GM12878 (cell line): ENCODE results near the gene ZNF302. TPM values are rescaled to one million over a fixed set of nuclear protein-coding genes. Genes with fewer than 3 reads are reported as not detected.

ENCODE experiments used
- ATAC-seq: fragments of 200-7000 bp; cut with Tn5 transposase; 3 replicates; pipeline ENCODE4 v1.9.1; 2020; ENCODE audit warnings: mild to moderate bottlenecking, moderate library complexity
- Bru-seq: library from RNA; stranded (reverse); fragments of 400-500 nt; gene quantifications from one replicate; lab custom pipeline; 2021; lab: Mats Ljungman, UMichigan
- BruChase-seq, 2 experiments: library from RNA; stranded (reverse); fragments of 400-500 nt; gene quantifications; one replicate each; lab custom pipeline; 2021; lab: Mats Ljungman, UMichigan
- BruUV-seq: library from RNA; stranded (reverse); fragments of 400-500 nt; replicated peaks from 2 replicates; lab custom pipeline; 2021; lab: Mats Ljungman, UMichigan
- CTCF ChIA-PET: fragments of 300-600 bp; sonication (Branson Sonifier 250); formaldehyde crosslinking; extraction: SDS; loops from one replicate; lab custom pipeline; 2021; ENCODE audit warnings: inconsistent platforms; lab: Yijun Ruan, JAX
- POLR2A ChIA-PET: fragments of 350-600 bp; formaldehyde crosslinking; extraction: SDS; loops from one replicate; lab custom pipeline; 2021; ENCODE audit warnings: inconsistent platforms; lab: Charles Lee
- RAD21 ChIA-PET: fragments of 300-600 bp; sonication (Branson Sonifier 250); formaldehyde crosslinking; loops from one replicate; lab custom pipeline; 2023; ENCODE audit warnings: antibody characterized with exemption; ENCODE audit not compliant: unreplicated experiment; lab: Charles Lee
- SMC1A ChIA-PET: fragments of 300-600 bp; sonication (Branson Sonifier 250); formaldehyde crosslinking; loops from one replicate; lab custom pipeline; 2023; ENCODE audit not compliant: unreplicated experiment, uncharacterized antibody; lab: Charles Lee
- DNase-seq: peaks from one replicate; pipeline ENCODE4 v3.0.0-alpha.2; 2011; ENCODE audit warnings: low read depth, low spot score
- FAIRE-seq: peaks from 3 replicates; lab custom pipeline; 2011; peaks lifted over from hg19 to GRCh38; lab: Jason Lieb, UNC
- H2AFZ ChIP-seq: 2 replicates; pipeline ENCODE4 v1.6.0; 2011; ENCODE audit warnings: low read depth, low read length, control low read depth; ENCODE audit not compliant: control insufficient read depth
- H3K27ac ChIP-seq: 2 replicates; pipeline ENCODE4 v1.5.1; 2011; ENCODE audit warnings: control low read depth; ENCODE audit not compliant: control insufficient read depth, insufficient read depth
- H3K27me3 ChIP-seq, 2 experiments: replicated peaks in 1 of 2; 2 replicates each; pipeline versions ENCODE4 v1.6.0 to v1.6.1; 2011; ENCODE audit warnings: low read length in 1 of 2; ENCODE audit not compliant: control insufficient read depth in 2 of 2, insufficient read depth in 2 of 2
- H3K36me3 ChIP-seq, 2 experiments: 2 replicates each; pipeline ENCODE4 v1.5.1; 2011; ENCODE audit warnings: low read length in 1 of 2; ENCODE audit not compliant: control insufficient read depth in 2 of 2, insufficient read depth in 2 of 2
- H3K4me1 ChIP-seq: 2 replicates; pipeline ENCODE4 v1.6.1; 2011; ENCODE audit warnings: mild to moderate bottlenecking, low read length, moderate library complexity, mixed read lengths; ENCODE audit not compliant: control insufficient read depth, insufficient read depth
- H3K4me2 ChIP-seq: 2 replicates; pipeline ENCODE4 v1.6.0; 2011; ENCODE audit warnings: control low read depth; ENCODE audit not compliant: control insufficient read depth, insufficient read depth
- H3K4me3 ChIP-seq: fragments of 200-600 bp; sonication (generic); 2 replicates; pipeline ENCODE4 v1.5.1; 2016
- H3K79me2 ChIP-seq: 2 replicates; pipeline ENCODE4 v1.6.0; 2011; ENCODE audit warnings: low read length; ENCODE audit not compliant: control insufficient read depth, insufficient read depth
- H3K9ac ChIP-seq: 2 replicates; pipeline ENCODE4 v1.8.0; 2011; ENCODE audit warnings: low read length, control low read depth, mixed read lengths; ENCODE audit not compliant: control insufficient read depth, insufficient read depth
- H3K9me3 ChIP-seq: replicated peaks from 3 replicates; pipeline ENCODE4 v1.5.1; 2011; ENCODE audit warnings: mild to moderate bottlenecking, low read length; ENCODE audit not compliant: control insufficient read depth, insufficient read depth
- H4K20me1 ChIP-seq: 2 replicates; pipeline ENCODE4 v1.6.0; 2011; ENCODE audit not compliant: control insufficient read depth, insufficient read depth
- ASH2L ChIP-seq: fragments of 300-600, 200-600 bp; sonication (generic); IDR thresholded peaks from 2 replicates; pipeline ENCODE4 v1.6.1; 2017; ENCODE audit warnings: low read depth, mild to moderate bottlenecking, borderline replicate concordance
- BHLHE40 ChIP-seq, 2 experiments: fragments of 450-650 bp in 1 of 2; IDR thresholded peaks; 2 replicates each; pipeline ENCODE4 v1.6.1; 2011 to 2017; ENCODE audit warnings: low read depth in 2 of 2, borderline replicate concordance in 1 of 2, improper control_type of control experiment in 1 of 2, low read length in 1 of 2, mild to moderate bottlenecking in 1 of 2
- CBFB ChIP-seq: IDR thresholded peaks from 2 replicates; pipeline ENCODE4 v1.6.1; 2016; ENCODE audit warnings: antibody characterized with exemption, low read depth
- CEBPB ChIP-seq, 2 experiments: fragments of 150-350 bp in 1 of 2; IDR thresholded peaks; 2 replicates each; pipeline ENCODE4 v1.6.1; 2012 to 2014; ENCODE audit warnings: low read depth in 2 of 2, low read length in 2 of 2, borderline replicate concordance in 1 of 2, inconsistent platforms in 1 of 2
- CHD1 ChIP-seq: IDR thresholded peaks from 2 replicates; pipeline ENCODE4 v1.6.1; 2012; ENCODE audit warnings: low read depth, low read length, improper control_type of control experiment
- CREM ChIP-seq: IDR thresholded peaks from 2 replicates; pipeline ENCODE4 v1.6.1; 2014; ENCODE audit warnings: antibody characterized with exemption, low read depth
- EP300 ChIP-seq, 2 experiments: fragments of 150-350 bp in 1 of 2; IDR thresholded peaks; 2 replicates each; pipeline ENCODE4 v1.6.1; 2011 to 2012; ENCODE audit warnings: low read depth in 2 of 2, low read length in 2 of 2, borderline replicate concordance in 1 of 2, improper control_type of control experiment in 1 of 2, inconsistent platforms in 1 of 2; ENCODE audit not compliant: control insufficient read depth in 1 of 2
- ESRRA ChIP-seq: IDR thresholded peaks from 2 replicates; pipeline ENCODE4 v1.6.1; 2012; ENCODE audit warnings: mild to moderate bottlenecking, low read length, improper control_type of control experiment
- FOXK2 ChIP-seq: fragments of 450-650 bp; IDR thresholded peaks from 2 replicates; pipeline ENCODE4 v1.6.1; 2017; ENCODE audit warnings: mild to moderate bottlenecking, moderate library complexity
- IKZF1 ChIP-seq: fragments of 450-650 bp; conservative IDR thresholded peaks from 2 replicates; pipeline ENCODE4 v1.6.1; 2017; ENCODE audit warnings: antibody characterized with exemption, mild to moderate bottlenecking
- KLF5 ChIP-seq: fragments of 450-650 bp; IDR thresholded peaks from 2 replicates; pipeline ENCODE4 v1.6.1; 2014; ENCODE audit warnings: mild to moderate bottlenecking; ENCODE audit not compliant: partially characterized antibody
- NRF1 ChIP-seq: conservative IDR thresholded peaks from 2 replicates; pipeline ENCODE4 v1.6.1; 2011; ENCODE audit warnings: mild to moderate bottlenecking, low read depth, low read length, improper control_type of control experiment
- POLR2AphosphoS2 ChIP-seq: IDR thresholded peaks from 2 replicates; pipeline ENCODE4 v1.6.1; 2011; ENCODE audit warnings: low read depth, mild to moderate bottlenecking, low read length, improper control_type of control experiment, moderate library complexity
- SMARCA5 ChIP-seq: fragments of 450-650 bp; IDR thresholded peaks from 2 replicates; pipeline ENCODE4 v1.6.1; 2017; ENCODE audit warnings: mild to moderate bottlenecking
- ZNF207 ChIP-seq: fragments of 450-650 bp; IDR thresholded peaks from 2 replicates; pipeline ENCODE4 v1.6.1; 2014; ENCODE audit warnings: antibody characterized with exemption, mild to moderate bottlenecking, borderline replicate concordance
- ZNF24 ChIP-seq: fragments of 450-650 bp; IDR thresholded peaks from 2 replicates; pipeline ENCODE4 v1.6.1; 2017; ENCODE audit warnings: antibody characterized with exemption, mild to moderate bottlenecking
- WGBS: methylation state at CpG from one replicate; pipeline ENCODE4 v1.1.6; 2016; ENCODE audit warnings: low lambda C conversion rate; ENCODE audit not compliant: insufficient replicate concordance, insufficient coverage; ENCODE audit errors: missing lambda C conversion rate; 5-methylcytosine and 5-hydroxymethylcytosine counted together
- in situ Hi-C: fragments of 300-500 bp; cut with MboI; formaldehyde crosslinking; loops from 9 replicates; pipeline ENCODE4 v1.14.3; 2018; ENCODE audit warnings: mixed read lengths
- intact Hi-C: fragments of 100-400 bp; cut with micrococcal nuclease; formaldehyde crosslinking; loops from one replicate; pipeline ENCODE4 v1.14.2; 2022; ENCODE audit not compliant: unreplicated experiment
- long read RNA-seq, 2 experiments: library from polyadenylated mRNA; unstranded; transcript quantifications; one replicate each; pipeline ENCODE4 v2.0.0, GENCODE V29; 2019 to 2020
- polyA minus RNA-seq, 3 experiments: library from RNA; depleted of rRNA, polyadenylated mRNA; stranded (reverse); fragments of >200 nt; gene quantifications; 2 replicates each; pipeline ENCODE4 v1.2.3, GENCODE V29; 2011
- polyA plus RNA-seq, 11 experiments: library from polyadenylated mRNA; depleted of rRNA in 4 of 11; unstranded in 6 of 11; stranded (reverse) in 5 of 11; fragments of >200 nt; fragmentation: Nextera tagmentation in 4 of 11; fragmentation: Illumina TruSeq in 1 of 11; extraction: Ambion mirVana in 4 of 11; extraction: Trizol in 1 of 11; gene quantifications; 1 replicate in 1 of 11; 2 replicates in 10 of 11; pipeline versions ENCODE4 v1.2.1 to v1.2.3, GENCODE V29; 2011 to 2016; ENCODE audit warnings: inconsistent platforms in 2 of 11, missing spikeins in 2 of 11, low read depth in 1 of 11
- total RNA-seq, 4 experiments: library from RNA; depleted of rRNA in 3 of 4; stranded (reverse); fragments of >200 nt in 3 of 4; fragmentation: Illumina TruSeq in 1 of 4; extraction: Trizol in 1 of 4; gene quantifications; 2 replicates each; pipeline versions ENCODE4 v1.2.1 to v1.2.3, GENCODE V29; 2013 to 2021
- TF ChIP-seq, protein P1 (sequence below): fragments of 450-650 bp; conservative IDR thresholded peaks from 2 replicates; pipeline ENCODE4 v1.6.1; 2017; ENCODE audit warnings: mild to moderate bottlenecking, moderate library complexity

The ZNF302 gene
- total RNA-seq (2013; cell fraction: nucleolus; rRNA removed) = 103 and 110 TPM in 2 replicates
- total RNA-seq (2014; rRNA removed) (17.8 and 18.0 TPM in 2 replicates), total RNA-seq (2014; rRNA removed; fragmentation: Illumina TruSeq; extraction: Trizol) (21.9 TPM in 2 replicates), total RNA-seq (2021) (16.0 and 17.1 TPM in 2 replicates), polyA plus RNA-seq (2011; rRNA removed) (35.4 and 56.1 TPM in 2 replicates), polyA plus RNA-seq (2014; fragmentation: Illumina TruSeq; extraction: Trizol) (21.2 and 27.4 TPM in 2 replicates), polyA plus RNA-seq (2014; fragmentation: Nextera tagmentation; extraction: Ambion mirVana) (1 to 10 TPM; 8.4 to 8.6 TPM), polyA plus RNA-seq (2014; rRNA removed) (15.8 and 18.2 TPM in 2 replicates), polyA plus RNA-seq (2016; fragmentation: Nextera tagmentation; extraction: Ambion mirVana) (10 to 100 TPM; 22.8 to 23.7 TPM), polyA minus RNA-seq (2011; rRNA and poly(A)+ RNA removed) (22.4 and 27.7 TPM in 2 replicates), Bru-seq, nascent RNA (percentile 92 among the genes with signal in this experiment), BruChase-seq, experiment 1, labeled RNA remaining after a 6-hour chase (percentile 69 among the genes with signal in this experiment), BruChase-seq, experiment 2, labeled RNA remaining after a 2-hour chase (percentile 83 among the genes with signal in this experiment)
- 7.1 TPM for polyA plus RNA-seq (2011; ENCODE audit: low read depth)
- polyA plus RNA-seq (2011; cell fraction: cytosol; rRNA removed) = 10.5 and 13.5 TPM in 2 replicates
- polyA plus RNA-seq (2011; cell fraction: nucleus; rRNA removed) = 84.6 and 111 TPM in 2 replicates
- polyA plus RNA-seq (2012) = 12.1 and 15.2 TPM in 2 replicates
- polyA minus RNA-seq (2011; cell fraction: cytosol; rRNA and poly(A)+ RNA removed) = 4.8 and 5.7 TPM in 2 replicates
- 45.2 and 53.6 TPM in 2 replicates for polyA minus RNA-seq (2011; cell fraction: nucleus; rRNA and poly(A)+ RNA removed)
- long read RNA-seq, experiment 1, partial matches to known transcripts = 1 of 7 reads
- long read RNA-seq, experiment 1, other reads (novel, unspliced or antisense) = 4 of 7 reads
- long read RNA-seq, experiment 2, transcript ZNF302-203 (5 exons, 2,600 nt) = minor isoform, 18 of 102 reads
- long read RNA-seq, experiment 2, transcript ZNF302-206 (5 exons, 2,849 nt) = minor isoform, 6 of 102 reads
- long read RNA-seq, experiment 2, transcript ZNF302-201 (5 exons, 2,590 nt) = major isoform, 27 of 102 reads
- long read RNA-seq, experiment 2, partial matches to known transcripts = 14 of 102 reads
- long read RNA-seq, experiment 2, other reads (novel, unspliced or antisense) = 31 of 102 reads

- peak within 1 kb of the TSS; percentile 95 for H3K27ac ChIP-seq
- DNase-seq (peak; percentile 85), FAIRE-seq (peak; percentile 80), ATAC-seq (peak; percentile 94)
- no peaks in the 10 kb centered on the region for H4K20me1 ChIP-seq
- H2AFZ ChIP-seq = peak within 1 kb of the TSS; percentile 94
- peak within 1 kb of the TSS; percentile 94 for H3K9ac ChIP-seq
- H3K4me2 ChIP-seq = peak within 1 kb of the TSS; percentile 94
- H3K79me2 ChIP-seq = peaks cover 4% of the 10 kb centered on the region
- POLR2A ChIA-PET = interaction anchor here (0.7 kb wide), 1 partner anchor 36 kb away, joined by 7 read pairs; no protein-coding TSS in a partner anchor
- peaks cover 10% of the 10 kb centered on the region for H3K4me1 ChIP-seq
- H3K4me3 ChIP-seq = peak within 1 kb of the TSS; percentile 67
- in situ Hi-C loops (no loop called here), intact Hi-C loops (loop anchor here (1.0 to 5.0 kb wide), 2 partner anchors 56 to 505 kb away; partner anchors contain the start of gene LSM14A)
- peaks cover 0 to 13% of the 10 kb centered on the region in 2 experiments; a peak in 3 of 4 replicates for H3K36me3 ChIP-seq
- BruUV-seq = no TSS peak
- peaks cover 27% of the 10 kb centered on the region for H3K9me3 ChIP-seq
- H3K27me3 ChIP-seq = no peaks in the 10 kb centered on the region
- SMC1A ChIA-PET = no interaction called here
- RAD21 ChIA-PET = interaction anchor here (1.2 kb wide), 1 partner anchor 463 kb away, joined by 3 read pairs; no protein-coding TSS in a partner anchor
- CTCF ChIA-PET = interaction anchor here (1.0 to 3.2 kb wide), 5 partner anchors 14 to 56 kb away, joined by 3 to 12 read pairs (median 6); no protein-coding TSS in a partner anchor
- WGBS = under 1% methylated on average over 74 of the region's 74 CpGs
- no peak for TF ChIP-seq FOXK2
- no peak; a peak in 1 of 4 replicates for TF ChIP-seq EP300 (IDR thresholded peaks at IDR 0.05; ENCODE audit: borderline replicate concordance in 1 of 2, control insufficient read depth in 1 of 2, low read depth in 2 of 2, low read length in 2 of 2)
- TF ChIP-seq CREM = peak; percentile 67
- TF ChIP-seq IKZF1 = peak; percentile 98
- peak; percentile 20 for TF ChIP-seq KLF5
- TF ChIP-seq, protein P1, sequence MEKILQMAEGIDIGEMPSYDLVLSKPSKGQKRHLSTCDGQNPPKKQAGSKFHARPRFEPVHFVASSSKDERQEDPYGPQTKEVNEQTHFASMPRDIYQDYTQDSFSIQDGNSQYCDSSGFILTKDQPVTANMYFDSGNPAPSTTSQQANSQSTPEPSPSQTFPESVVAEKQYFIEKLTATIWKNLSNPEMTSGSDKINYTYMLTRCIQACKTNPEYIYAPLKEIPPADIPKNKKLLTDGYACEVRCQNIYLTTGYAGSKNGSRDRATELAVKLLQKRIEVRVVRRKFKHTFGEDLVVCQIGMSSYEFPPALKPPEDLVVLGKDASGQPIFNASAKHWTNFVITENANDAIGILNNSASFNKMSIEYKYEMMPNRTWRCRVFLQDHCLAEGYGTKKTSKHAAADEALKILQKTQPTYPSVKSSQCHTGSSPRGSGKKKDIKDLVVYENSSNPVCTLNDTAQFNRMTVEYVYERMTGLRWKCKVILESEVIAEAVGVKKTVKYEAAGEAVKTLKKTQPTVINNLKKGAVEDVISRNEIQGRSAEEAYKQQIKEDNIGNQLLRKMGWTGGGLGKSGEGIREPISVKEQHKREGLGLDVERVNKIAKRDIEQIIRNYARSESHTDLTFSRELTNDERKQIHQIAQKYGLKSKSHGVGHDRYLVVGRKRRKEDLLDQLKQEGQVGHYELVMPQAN = peak; percentile 80
- no peak for TF ChIP-seq ESRRA
- TF ChIP-seq SMARCA5 = peak; percentile 69
- peak; percentile 66; the same call in 1 of the 2 replicates for TF ChIP-seq ZNF207
- 0 out of 2 replicates have a peak, but pooled peaks have one; percentile 51 for TF ChIP-seq CHD1
- TF ChIP-seq ASH2L = no peak
- peak; percentile 72; the same call in 1 of the 2 replicates for TF ChIP-seq POLR2AphosphoS2
- peak; percentile 74 for TF ChIP-seq NRF1
- TF ChIP-seq CEBPB (IDR thresholded peaks at IDR 0.05; ENCODE audit: borderline replicate concordance in 1 of 2, low read depth in 2 of 2, low read length in 2 of 2) = no peak
- TF ChIP-seq ZNF24 = no peak
- peak in 1 of 2 experiments; percentile 39; a peak in 1 of 4 replicates for TF ChIP-seq BHLHE40 (IDR thresholded peaks at IDR 0.05; ENCODE audit: borderline replicate concordance in 1 of 2, low read depth in 2 of 2, low read length in 1 of 2)
- TF ChIP-seq CBFB = peak; percentile 93
Observed at GRCh38 chr19:34677386-34678084, at the start of gene ZNF302. ZNF302 (plus strand) TSS chr19:34677678; CDS start chr19:34678805, 1,127 bp downstream.
